ENCODE measurements around the gene IRF3. TPM values are rescaled to one million over a fixed set of nuclear protein-coding genes. Genes with fewer than 3 reads are reported as not detected.

The IRF3 gene
- total RNA-seq, 4 donors from 2014 or later: 73.0 to 164 (median 104) TPM

- peak; percentile 70 for DNase-seq
- intact Hi-C loops (cut with DNase I; ENCODE audit: low total_unique reads): loop anchor here (10.0 kb wide), 1 partner anchor 215 kb away; the partner anchor contains the start of gene FLT3LG
- peak within 1 kb of the TSS; percentile 20 to 54 (median 37) for H3K4me3 ChIP-seq
These were observed 23.7 kb upstream of the IRF3 start, which contains the start of gene ADM5 for GRCh38 chr19:49689133-49690078. Gene ADM5 (plus strand): TSS chr19:49689594. CDS start chr19:49689838, 244 bp downstream.

GRCh38 chr19:49688531-49689132 lies 23.0 kb upstream of the IRF3 start:
- Histone ChIP-seq H3K9me3 (no peaks in the 10 kb centered on the region), H3K4me3 (no peak overlapping the region), H3K36me3 (peaks cover 0 to 10% (median 2%) of the 10 kb centered on the region in 4 donors), H3K27ac (no peak overlapping the region), H3K27me3 (peaks cover 42% of the 10 kb centered on the region), H3K4me1 (peaks cover 11 to 26% (median 20%) of the 10 kb centered on the region in 4 donors)
- DNase-seq: no peak
- 74 to 76% methylated on average over 5 to 12 of the region's 12 CpGs for WGBS, 2 donors (ENCODE audit: low coverage in 1 of 2)
- TF ChIP-seq POLR2AphosphoS5 (IDR thresholded peaks at IDR 0.05) (no peak), POLR2A (IDR thresholded peaks at IDR 0.05) (no peak), CTCF (IDR thresholded peaks at IDR 0.05) (no peak), EP300 (IDR thresholded peaks at IDR 0.05; ENCODE audit: low read depth) (no peak)
- in situ Hi-C loops (cut with MboI; ENCODE audit: low pct_ligation_motif_present in 1 of 4, low pct_unique_long_range_greater_than_20kb in 1 of 4, low sequenced_read_pairs in 3 of 4): no loop called here
- intact Hi-C loops (cut with DNase I; ENCODE audit: low total_unique reads): loop anchor here (10.0 kb wide), 1 partner anchor 214 kb away; the partner anchor contains the start of gene FLT3LG

More at GRCh38 chr19:49689133-49690078, 23.7 kb upstream of the IRF3 start, which contains the start of gene ADM5:
- peaks cover 0 to 10% (median 2%) of the 10 kb centered on the region in 4 donors for H3K36me3 ChIP-seq
- H3K27me3 ChIP-seq: peaks cover 42% of the 10 kb centered on the region
- no peaks in the 10 kb centered on the region for H3K9me3 ChIP-seq
- WGBS, 2 donors (ENCODE audit: low coverage in 1 of 2): 42% methylated on average over 42 of the region's 54 CpGs; no CpG with 5 or more reads in 1 of the 2 donors
- TF ChIP-seq CTCF (IDR thresholded peaks at IDR 0.05) (peak; percentile 35 to 59 (median 48)), POLR2A (IDR thresholded peaks at IDR 0.05) (no peak), POLR2AphosphoS5 (IDR thresholded peaks at IDR 0.05) (peak in 1 of 3 donors; percentile 29), EP300 (IDR thresholded peaks at IDR 0.05; ENCODE audit: low read depth) (no peak)
- H3K4me1 ChIP-seq: peaks cover 11 to 26% (median 20%) of the 10 kb centered on the region in 4 donors
- H3K27ac ChIP-seq: peak within 1 kb of the TSS; percentile 24 to 73 (median 54)
- in situ Hi-C loops (cut with MboI; ENCODE audit: low pct_ligation_motif_present in 1 of 4, low pct_unique_long_range_greater_than_20kb in 1 of 4, low sequenced_read_pairs in 3 of 4): no loop called here

- H3K9me3 ChIP-seq: no peaks in the 10 kb centered on the region
- no peak for DNase-seq
- peaks cover 11 to 26% (median 20%) of the 10 kb centered on the region in 4 donors for H3K4me1 ChIP-seq
- in situ Hi-C loops (cut with MboI; ENCODE audit: low pct_ligation_motif_present in 1 of 4, low pct_unique_long_range_greater_than_20kb in 1 of 4, low sequenced_read_pairs in 3 of 4): no loop called here
- 78% methylated on average over 20 of the region's 26 CpGs; no CpG with 5 or more reads in 1 of the 2 donors for WGBS, 2 donors (ENCODE audit: low coverage in 1 of 2)
- peaks cover 0 to 10% (median 2%) of the 10 kb centered on the region in 4 donors for H3K36me3 ChIP-seq
- peaks cover 41% of the 10 kb centered on the region for H3K27me3 ChIP-seq
- H3K4me3 ChIP-seq: no peak overlapping the region
- no peak overlapping the region for H3K27ac ChIP-seq
- intact Hi-C loops (cut with DNase I; ENCODE audit: low total_unique reads): loop anchor here (10.0 kb wide), 1 partner anchor 213 kb away; the partner anchor contains the start of gene FLT3LG
- TF ChIP-seq POLR2AphosphoS5 (IDR thresholded peaks at IDR 0.05): no peak
- no peak for TF ChIP-seq EP300 (IDR thresholded peaks at IDR 0.05; ENCODE audit: low read depth)
- no peak for TF ChIP-seq POLR2A (IDR thresholded peaks at IDR 0.05)
- no peak for TF ChIP-seq CTCF (IDR thresholded peaks at IDR 0.05)
These were observed 22.1 kb upstream of the IRF3 start for GRCh38 chr19:49687566-49688316.

All from transverse colon (tissue), 4 donors.